ENCODE measurements around the gene PDLIM5.

DNA sequence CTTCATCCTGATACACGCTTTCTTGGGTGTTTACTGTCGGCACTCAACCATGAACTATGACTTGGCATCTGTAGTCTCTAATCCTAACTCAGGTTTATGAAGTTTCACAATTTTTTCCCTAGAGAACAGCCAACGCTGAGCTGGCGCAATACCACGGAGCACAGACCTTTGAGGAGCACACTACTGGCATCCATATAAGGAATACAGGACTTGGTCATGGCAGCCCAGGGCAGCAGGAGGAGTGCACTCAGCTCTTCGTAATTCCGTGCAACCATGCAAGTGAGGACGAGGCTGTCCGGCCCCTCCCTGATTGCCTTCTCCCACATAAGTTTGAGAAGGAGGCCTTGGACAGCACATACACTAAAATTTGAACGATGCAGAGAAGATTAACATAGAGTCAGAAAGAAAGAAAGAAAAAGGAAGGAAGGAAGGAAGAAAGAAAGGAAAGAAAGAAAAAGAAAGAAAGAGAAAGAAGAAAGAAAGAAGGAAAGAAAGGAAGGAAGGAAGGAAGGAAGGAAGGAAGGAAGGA is 41.0 kb upstream of the PDLIM5 start:
- TF ChIP-seq, protein P1, sequence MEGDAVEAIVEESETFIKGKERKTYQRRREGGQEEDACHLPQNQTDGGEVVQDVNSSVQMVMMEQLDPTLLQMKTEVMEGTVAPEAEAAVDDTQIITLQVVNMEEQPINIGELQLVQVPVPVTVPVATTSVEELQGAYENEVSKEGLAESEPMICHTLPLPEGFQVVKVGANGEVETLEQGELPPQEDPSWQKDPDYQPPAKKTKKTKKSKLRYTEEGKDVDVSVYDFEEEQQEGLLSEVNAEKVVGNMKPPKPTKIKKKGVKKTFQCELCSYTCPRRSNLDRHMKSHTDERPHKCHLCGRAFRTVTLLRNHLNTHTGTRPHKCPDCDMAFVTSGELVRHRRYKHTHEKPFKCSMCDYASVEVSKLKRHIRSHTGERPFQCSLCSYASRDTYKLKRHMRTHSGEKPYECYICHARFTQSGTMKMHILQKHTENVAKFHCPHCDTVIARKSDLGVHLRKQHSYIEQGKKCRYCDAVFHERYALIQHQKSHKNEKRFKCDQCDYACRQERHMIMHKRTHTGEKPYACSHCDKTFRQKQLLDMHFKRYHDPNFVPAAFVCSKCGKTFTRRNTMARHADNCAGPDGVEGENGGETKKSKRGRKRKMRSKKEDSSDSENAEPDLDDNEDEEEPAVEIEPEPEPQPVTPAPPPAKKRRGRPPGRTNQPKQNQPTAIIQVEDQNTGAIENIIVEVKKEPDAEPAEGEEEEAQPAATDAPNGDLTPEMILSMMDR (IDR thresholded peaks at IDR 0.05; ENCODE audit: control extremely low read depth in 1 of 3, insufficient read depth in 1 of 3, low read depth in 1 of 3, low read length in 3 of 3): no peak
- TF ChIP-seq POLR2AphosphoS5 (IDR thresholded peaks at IDR 0.05; ENCODE audit: low read depth, low read length) (no peak), RAD21 (IDR thresholded peaks at IDR 0.05 in 1 of 2, conservative IDR thresholded peaks at IDR 0.05 in 1 of 2; ENCODE audit: low read depth in 2 of 2, low read length in 2 of 2) (no peak), EP300 (IDR thresholded peaks at IDR 0.05; ENCODE audit: borderline replicate concordance in 1 of 2, low read depth in 2 of 2, low read length in 2 of 2) (no peak), TCF12 (IDR thresholded peaks at IDR 0.05; ENCODE audit: low read depth, low read length) (no peak), BACH1 (IDR thresholded peaks at IDR 0.05; ENCODE audit: low read length) (no peak), POLR2A (IDR thresholded peaks at IDR 0.05; ENCODE audit: control extremely low read depth in 1 of 2, low read depth in 2 of 2, low read length in 2 of 2) (no peak), EZH2 (IDR thresholded peaks at IDR 0.05; ENCODE audit: low read depth, low read length, severe bottlenecking) (no peak)
- TF ChIP-seq, protein P2, sequence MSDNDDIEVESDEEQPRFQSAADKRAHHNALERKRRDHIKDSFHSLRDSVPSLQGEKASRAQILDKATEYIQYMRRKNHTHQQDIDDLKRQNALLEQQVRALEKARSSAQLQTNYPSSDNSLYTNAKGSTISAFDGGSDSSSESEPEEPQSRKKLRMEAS (IDR thresholded peaks at IDR 0.05): no peak

Measured in H1 (cell line).